ENCODE data around the gene TSPAN15.

DNA sequence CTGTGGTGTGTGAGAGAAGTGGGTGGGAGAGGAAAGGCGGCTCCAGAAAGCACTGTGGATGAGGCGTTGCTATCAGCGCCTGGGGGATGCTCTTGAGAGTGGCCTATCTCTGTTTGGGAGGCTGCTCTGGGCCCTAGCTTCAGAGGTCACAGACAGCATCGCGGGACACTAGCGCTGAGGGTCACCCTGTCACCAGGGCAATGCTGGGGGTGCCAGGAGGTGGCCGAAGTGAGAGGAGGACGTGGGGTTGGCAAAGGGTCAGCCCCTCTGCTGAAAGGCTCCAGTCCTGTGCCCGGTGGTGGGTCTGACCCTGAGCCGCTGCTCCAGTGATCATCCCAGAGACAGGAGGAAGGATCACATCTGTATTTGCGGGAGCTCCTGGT lies 31.5 kb upstream of the TSPAN15 start:
- TF ChIP-seq POLR2A (IDR thresholded peaks at IDR 0.05; ENCODE audit: low read depth, low read length), result no peak
- no peak for TF ChIP-seq RCOR1 (IDR thresholded peaks at IDR 0.05; ENCODE audit: insufficient replicate concordance, low read length)
- no peak for TF ChIP-seq CTCF (conservative IDR thresholded peaks at IDR 0.05; ENCODE audit: low read depth, low read length)
- TF ChIP-seq CEBPB (IDR thresholded peaks at IDR 0.05; ENCODE audit: low read depth, low read length), result no peak
- no peak for TF ChIP-seq RFX5 (IDR thresholded peaks at IDR 0.05; ENCODE audit: low read depth, low read length)
- TF ChIP-seq, protein P1, sequence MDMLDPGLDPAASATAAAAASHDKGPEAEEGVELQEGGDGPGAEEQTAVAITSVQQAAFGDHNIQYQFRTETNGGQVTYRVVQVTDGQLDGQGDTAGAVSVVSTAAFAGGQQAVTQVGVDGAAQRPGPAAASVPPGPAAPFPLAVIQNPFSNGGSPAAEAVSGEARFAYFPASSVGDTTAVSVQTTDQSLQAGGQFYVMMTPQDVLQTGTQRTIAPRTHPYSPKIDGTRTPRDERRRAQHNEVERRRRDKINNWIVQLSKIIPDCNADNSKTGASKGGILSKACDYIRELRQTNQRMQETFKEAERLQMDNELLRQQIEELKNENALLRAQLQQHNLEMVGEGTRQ (IDR thresholded peaks at IDR 0.05; ENCODE audit: low read depth, low read length), result no peak
- no peak for TF ChIP-seq RAD21 (IDR thresholded peaks at IDR 0.05; ENCODE audit: low read length)
- TF ChIP-seq FOS (IDR thresholded peaks at IDR 0.05; ENCODE audit: low read depth, low read length), result no peak
- no peak for TF ChIP-seq CHD1 (IDR thresholded peaks at IDR 0.05; ENCODE audit: low read depth, low read length)
- no peak for TF ChIP-seq BHLHE40 (IDR thresholded peaks at IDR 0.05; ENCODE audit: low read depth, low read length)
- TF ChIP-seq MAZ (IDR thresholded peaks at IDR 0.05; ENCODE audit: borderline replicate concordance, low read depth, low read length), result no peak
- TF ChIP-seq SMC3 (IDR thresholded peaks at IDR 0.05; ENCODE audit: low read depth, low read length), result no peak
- TF ChIP-seq MAFK (IDR thresholded peaks at IDR 0.05; ENCODE audit: low read depth, low read length), result no peak
- TF ChIP-seq NFE2L2 (IDR thresholded peaks at IDR 0.05; ENCODE audit: low read depth, low read length), result no peak
